HFF-Myc (cell line): Measurements from ENCODE around the gene LMCD1.
A peak's percentile ranks its signal among the peaks of the same experiment; 100 is the strongest.

Source experiments
- DNase-seq: peaks from one replicate; pipeline ENCODE4 v3.0.0-alpha.2; 2011; ENCODE audit warnings: low read depth; ENCODE audit errors: extremely low read depth
- H3K4me3 ChIP-seq: replicated peaks from 2 replicates; pipeline ENCODE4 v1.5.1; 2011; ENCODE audit warnings: low read depth, mild to moderate bottlenecking, control low read depth, low read length
- TF ChIP-seq, protein P1 (sequence below): IDR thresholded peaks from 2 replicates; pipeline ENCODE4 v1.5.1; 2012; ENCODE audit warnings: mild to moderate bottlenecking, low read depth, low read length, control low read depth; ENCODE audit errors: missing control alignments

The LMCD1 gene, protein sequence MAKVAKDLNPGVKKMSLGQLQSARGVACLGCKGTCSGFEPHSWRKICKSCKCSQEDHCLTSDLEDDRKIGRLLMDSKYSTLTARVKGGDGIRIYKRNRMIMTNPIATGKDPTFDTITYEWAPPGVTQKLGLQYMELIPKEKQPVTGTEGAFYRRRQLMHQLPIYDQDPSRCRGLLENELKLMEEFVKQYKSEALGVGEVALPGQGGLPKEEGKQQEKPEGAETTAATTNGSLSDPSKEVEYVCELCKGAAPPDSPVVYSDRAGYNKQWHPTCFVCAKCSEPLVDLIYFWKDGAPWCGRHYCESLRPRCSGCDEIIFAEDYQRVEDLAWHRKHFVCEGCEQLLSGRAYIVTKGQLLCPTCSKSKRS

DNA sequence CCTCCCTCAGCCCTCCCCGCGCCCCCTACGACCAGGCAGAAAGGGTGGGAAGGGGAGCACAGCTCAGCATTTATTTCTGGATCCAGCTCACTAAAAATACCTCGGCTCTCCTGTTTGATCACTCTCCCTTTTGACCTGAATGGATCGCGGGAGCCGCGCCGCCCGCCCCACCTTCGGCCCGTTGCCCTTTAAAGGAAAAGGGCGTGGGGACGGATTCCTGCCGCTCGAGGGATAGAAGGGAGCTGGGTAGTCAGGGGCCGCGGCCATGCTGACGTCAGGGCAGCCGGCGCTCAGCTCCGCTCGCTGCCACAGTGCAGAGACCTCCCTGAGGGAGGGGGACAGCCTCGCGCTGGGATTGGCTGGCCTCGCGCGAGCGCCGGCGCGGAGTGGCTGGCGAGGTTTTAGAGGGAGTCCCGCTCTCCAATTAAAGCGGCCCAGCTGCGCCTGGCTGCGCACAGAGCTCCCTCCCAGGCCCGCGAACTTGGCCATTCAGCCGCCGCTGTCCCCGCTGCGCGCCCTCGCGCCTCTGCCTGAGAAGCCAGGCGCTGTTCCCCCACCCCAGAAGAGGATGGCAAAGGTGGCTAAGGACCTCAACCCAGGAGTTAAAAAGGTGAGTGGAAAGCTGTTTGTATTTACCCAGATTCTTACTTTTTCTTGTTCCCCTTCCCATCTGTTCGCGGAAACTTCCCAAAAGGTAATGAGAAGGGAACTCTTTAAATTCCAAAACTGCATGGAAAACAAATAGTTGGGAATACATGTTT, at the start of gene LMCD1:
Gene LMCD1 (plus strand): TSS at position 453 of the 761 bp plus-strand sequence. CDS start 116 bp downstream, at position 569.
- peak; percentile 72 for DNase-seq
- H3K4me3 ChIP-seq: peak within 1 kb of the TSS; percentile 45
- TF ChIP-seq, protein P1, sequence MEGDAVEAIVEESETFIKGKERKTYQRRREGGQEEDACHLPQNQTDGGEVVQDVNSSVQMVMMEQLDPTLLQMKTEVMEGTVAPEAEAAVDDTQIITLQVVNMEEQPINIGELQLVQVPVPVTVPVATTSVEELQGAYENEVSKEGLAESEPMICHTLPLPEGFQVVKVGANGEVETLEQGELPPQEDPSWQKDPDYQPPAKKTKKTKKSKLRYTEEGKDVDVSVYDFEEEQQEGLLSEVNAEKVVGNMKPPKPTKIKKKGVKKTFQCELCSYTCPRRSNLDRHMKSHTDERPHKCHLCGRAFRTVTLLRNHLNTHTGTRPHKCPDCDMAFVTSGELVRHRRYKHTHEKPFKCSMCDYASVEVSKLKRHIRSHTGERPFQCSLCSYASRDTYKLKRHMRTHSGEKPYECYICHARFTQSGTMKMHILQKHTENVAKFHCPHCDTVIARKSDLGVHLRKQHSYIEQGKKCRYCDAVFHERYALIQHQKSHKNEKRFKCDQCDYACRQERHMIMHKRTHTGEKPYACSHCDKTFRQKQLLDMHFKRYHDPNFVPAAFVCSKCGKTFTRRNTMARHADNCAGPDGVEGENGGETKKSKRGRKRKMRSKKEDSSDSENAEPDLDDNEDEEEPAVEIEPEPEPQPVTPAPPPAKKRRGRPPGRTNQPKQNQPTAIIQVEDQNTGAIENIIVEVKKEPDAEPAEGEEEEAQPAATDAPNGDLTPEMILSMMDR: no peak

DNA sequence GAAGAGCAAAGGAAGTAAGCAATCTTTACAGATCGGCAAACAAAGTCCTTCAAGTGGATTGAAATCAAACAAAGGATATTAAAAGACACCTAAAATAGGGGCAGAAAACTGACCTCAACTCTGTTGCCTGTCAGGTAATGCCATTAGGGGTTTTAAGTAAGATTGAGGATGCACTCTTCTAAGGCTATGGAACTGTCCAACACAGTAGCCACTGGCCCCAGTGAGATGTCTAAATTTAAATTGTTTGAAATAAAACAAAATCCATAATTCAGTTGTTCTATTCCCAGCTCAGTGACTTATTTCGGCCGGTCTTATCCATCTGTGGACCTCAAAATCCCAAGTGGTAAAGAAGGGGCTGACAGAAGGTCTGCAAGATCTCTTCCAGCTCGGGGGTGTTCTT, 49.5 kb upstream of the LMCD1 start:
- TF ChIP-seq, protein P1: no peak
- no peak overlapping the region for H3K4me3 ChIP-seq

DNA sequence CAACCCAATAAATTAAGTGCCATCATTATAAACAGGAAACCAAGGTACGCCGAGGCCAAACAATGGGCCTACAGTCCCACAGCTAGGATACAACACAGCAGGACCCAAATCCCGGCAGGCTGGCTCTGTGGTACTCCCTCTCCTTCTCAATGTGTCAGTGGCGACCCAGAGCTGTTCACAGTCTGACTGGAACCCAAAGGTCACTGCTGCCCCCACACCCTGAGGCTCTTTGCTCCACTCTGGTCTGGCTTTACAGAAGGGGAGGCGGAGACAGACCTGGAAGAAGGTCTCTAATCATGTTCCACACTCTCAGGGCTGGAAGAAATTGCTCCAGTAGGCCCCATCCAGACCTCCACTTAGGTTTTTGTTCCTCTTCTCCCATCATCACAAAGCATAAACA, 48.5 kb upstream of the LMCD1 start:
- DNase-seq: no peak
- H3K4me3 ChIP-seq: no peak overlapping the region
- TF ChIP-seq, protein P1: no peak

More for the DNA sequence above, 49.5 kb upstream of the LMCD1 start:
- no peak for DNase-seq

DNA sequence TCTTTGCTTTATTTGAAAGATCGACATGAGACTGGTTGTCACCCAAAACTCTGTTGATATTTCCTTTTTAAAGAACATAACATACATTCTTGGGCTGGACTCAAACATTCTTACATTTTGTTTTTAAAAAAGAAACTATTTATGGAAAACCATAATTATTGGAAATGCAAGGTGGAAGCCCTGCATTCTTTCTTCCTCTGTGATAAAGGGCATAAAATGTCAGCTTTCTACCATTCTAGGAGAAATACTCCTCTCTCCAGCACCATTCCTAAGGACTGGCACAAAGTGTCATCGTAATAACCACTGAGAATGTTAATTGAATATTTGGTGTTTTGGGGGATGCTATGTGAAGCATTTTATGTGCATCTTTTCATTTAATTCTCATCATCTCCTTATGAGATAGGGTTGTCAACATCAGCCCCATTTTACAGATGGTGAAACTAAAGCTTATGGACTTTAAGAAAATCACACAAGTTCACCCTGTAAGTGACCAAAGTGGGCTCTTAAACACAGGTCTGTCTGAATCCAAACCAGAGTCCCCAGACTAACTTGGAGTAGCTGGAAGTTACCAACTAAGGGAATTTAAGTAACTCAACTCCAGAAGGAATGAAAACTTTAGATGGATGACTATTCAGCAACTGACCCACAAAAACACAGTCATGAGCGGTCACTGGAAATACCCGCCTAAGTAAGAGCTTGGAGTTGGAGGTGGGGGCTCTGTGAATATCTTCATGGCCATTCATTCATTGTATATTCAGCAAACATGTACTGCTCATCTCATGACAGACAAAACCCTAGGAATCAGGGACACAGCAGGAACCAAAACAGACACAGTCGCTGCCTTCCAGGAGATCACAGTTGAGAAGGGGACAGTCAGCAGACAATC, 45.9 kb upstream of the LMCD1 start:
- H3K4me3 ChIP-seq: no peak overlapping the region
- TF ChIP-seq, protein P1: no peak

DNA sequence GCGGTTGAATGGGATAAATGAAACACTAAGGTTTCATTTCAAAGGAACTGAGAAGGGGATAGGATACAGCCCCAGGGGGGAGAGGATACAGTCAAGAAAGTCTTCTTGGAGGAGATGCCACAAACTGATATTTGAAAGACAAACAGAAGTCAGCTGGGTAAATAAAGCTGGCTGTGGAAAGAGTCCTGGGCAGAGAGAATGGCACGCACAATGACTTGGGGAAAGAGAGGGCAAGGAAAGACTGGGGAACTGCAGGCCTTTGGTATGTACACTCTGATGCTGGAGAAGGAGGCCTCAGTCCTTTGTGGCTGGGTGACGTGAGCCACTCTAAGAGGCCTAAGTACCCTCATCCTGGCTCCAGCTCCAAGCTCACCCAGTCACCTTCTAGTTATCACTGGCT, 45.2 kb upstream of the LMCD1 start:
- H3K4me3 ChIP-seq: no peak overlapping the region
- DNase-seq: no peak
- TF ChIP-seq, protein P1: no peak

More for the DNA sequence above, 45.9 kb upstream of the LMCD1 start:
- DNase-seq: no peak

DNA sequence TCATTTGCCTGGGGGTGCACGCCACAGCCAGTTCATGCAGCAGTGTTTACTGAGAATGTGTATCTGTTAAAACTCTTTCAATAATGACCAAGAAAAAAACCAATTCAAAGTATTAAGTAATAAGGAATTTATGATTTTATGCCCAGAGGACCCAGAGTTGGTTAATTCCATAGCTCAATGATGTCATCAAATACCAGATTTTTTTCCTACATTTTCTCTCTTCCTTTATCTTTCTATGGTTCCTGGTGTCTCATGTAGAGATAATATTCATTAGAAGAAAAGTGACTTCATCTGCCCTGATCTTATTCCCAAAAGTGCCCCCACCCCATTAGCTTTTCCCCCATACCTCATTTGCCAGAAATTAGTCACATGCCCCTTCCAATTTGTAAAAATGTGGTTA, 44.6 kb upstream of the LMCD1 start:
- DNase-seq: no peak
- H3K4me3 ChIP-seq: no peak overlapping the region
- TF ChIP-seq, protein P1: no peak
